ENCODE results near the gene EPB42.

DNA sequence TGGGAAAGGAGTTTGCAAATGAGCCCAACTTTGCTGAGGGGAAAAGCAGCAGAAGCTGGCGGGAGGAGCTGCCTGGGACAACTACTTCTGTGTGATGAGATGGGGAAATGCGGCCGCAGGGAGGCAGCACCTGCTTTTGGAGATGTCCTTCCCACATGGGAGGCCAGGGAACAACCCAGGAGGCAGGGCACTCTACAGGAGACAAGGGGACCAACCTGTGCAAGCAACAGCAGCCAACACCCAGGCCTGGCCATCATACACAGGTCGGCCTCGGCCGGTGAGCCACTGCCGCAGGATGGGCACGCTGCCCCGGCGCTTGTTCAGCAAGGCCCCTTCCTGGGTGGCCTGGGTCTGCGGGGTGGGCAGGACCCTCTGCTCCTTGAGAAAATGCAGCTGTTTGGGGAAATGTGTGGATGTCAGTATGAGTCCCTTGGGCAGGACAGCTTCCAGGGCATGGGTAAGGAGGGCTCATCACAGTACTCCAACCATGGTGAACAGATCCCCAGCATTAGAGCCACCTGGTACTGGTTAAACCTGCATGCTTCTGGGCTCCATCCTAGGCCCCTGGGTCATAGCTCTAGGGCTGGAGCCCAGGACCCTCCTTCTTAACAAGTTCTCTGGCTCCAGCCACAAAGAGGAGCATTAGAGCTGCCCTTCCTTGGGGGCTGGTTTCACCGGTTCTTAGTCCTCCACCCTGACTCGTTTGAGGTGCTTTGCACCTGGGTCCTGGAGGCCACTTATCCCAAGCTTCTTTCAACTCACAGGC, 11.6 kb downstream of the EPB42 start:
- TF ChIP-seq POLR2AphosphoS5 (IDR thresholded peaks at IDR 0.05; ENCODE audit: low read depth, low read length) (no peak), ZNF274 (IDR thresholded peaks at IDR 0.05; ENCODE audit: low read depth, low read length) (no peak), CBX3 (IDR thresholded peaks at IDR 0.05; ENCODE audit: low read depth) (no peak), POLR2A (IDR thresholded peaks at IDR 0.05; ENCODE audit: borderline replicate concordance, extremely low read depth, insufficient read depth, insufficient read length) (no peak), ZFX (IDR thresholded peaks at IDR 0.05) (no peak), CEBPB (IDR thresholded peaks at IDR 0.05; ENCODE audit: low read depth) (no peak), RAD21 (IDR thresholded peaks at IDR 0.05; ENCODE audit: low read depth) (peak; percentile 18; the same call in 1 of the 2 replicates), EZH2 (IDR thresholded peaks at IDR 0.05) (no peak), EZH2phosphoT487 (IDR thresholded peaks at IDR 0.05; ENCODE audit: borderline replicate concordance) (no peak), YY1 (IDR thresholded peaks at IDR 0.05; ENCODE audit: extremely low read depth, insufficient replicate concordance, low read depth, low read length) (no peak)
- TF ChIP-seq, protein P1, sequence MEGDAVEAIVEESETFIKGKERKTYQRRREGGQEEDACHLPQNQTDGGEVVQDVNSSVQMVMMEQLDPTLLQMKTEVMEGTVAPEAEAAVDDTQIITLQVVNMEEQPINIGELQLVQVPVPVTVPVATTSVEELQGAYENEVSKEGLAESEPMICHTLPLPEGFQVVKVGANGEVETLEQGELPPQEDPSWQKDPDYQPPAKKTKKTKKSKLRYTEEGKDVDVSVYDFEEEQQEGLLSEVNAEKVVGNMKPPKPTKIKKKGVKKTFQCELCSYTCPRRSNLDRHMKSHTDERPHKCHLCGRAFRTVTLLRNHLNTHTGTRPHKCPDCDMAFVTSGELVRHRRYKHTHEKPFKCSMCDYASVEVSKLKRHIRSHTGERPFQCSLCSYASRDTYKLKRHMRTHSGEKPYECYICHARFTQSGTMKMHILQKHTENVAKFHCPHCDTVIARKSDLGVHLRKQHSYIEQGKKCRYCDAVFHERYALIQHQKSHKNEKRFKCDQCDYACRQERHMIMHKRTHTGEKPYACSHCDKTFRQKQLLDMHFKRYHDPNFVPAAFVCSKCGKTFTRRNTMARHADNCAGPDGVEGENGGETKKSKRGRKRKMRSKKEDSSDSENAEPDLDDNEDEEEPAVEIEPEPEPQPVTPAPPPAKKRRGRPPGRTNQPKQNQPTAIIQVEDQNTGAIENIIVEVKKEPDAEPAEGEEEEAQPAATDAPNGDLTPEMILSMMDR (IDR thresholded peaks at IDR 0.05 in 2 of 3, conservative IDR thresholded peaks at IDR 0.05 in 1 of 3; ENCODE audit: borderline replicate concordance in 1 of 3, insufficient read depth in 1 of 3, low read depth in 2 of 3, low read length in 2 of 3), result 0 out of 6 replicates have a peak, but pooled peaks of 1 of the 3 experiments have one; percentile 8
- TF ChIP-seq, protein P2, sequence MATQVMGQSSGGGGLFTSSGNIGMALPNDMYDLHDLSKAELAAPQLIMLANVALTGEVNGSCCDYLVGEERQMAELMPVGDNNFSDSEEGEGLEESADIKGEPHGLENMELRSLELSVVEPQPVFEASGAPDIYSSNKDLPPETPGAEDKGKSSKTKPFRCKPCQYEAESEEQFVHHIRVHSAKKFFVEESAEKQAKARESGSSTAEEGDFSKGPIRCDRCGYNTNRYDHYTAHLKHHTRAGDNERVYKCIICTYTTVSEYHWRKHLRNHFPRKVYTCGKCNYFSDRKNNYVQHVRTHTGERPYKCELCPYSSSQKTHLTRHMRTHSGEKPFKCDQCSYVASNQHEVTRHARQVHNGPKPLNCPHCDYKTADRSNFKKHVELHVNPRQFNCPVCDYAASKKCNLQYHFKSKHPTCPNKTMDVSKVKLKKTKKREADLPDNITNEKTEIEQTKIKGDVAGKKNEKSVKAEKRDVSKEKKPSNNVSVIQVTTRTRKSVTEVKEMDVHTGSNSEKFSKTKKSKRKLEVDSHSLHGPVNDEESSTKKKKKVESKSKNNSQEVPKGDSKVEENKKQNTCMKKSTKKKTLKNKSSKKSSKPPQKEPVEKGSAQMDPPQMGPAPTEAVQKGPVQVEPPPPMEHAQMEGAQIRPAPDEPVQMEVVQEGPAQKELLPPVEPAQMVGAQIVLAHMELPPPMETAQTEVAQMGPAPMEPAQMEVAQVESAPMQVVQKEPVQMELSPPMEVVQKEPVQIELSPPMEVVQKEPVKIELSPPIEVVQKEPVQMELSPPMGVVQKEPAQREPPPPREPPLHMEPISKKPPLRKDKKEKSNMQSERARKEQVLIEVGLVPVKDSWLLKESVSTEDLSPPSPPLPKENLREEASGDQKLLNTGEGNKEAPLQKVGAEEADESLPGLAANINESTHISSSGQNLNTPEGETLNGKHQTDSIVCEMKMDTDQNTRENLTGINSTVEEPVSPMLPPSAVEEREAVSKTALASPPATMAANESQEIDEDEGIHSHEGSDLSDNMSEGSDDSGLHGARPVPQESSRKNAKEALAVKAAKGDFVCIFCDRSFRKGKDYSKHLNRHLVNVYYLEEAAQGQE (IDR thresholded peaks at IDR 0.05; ENCODE audit: low read depth), result no peak
- TF ChIP-seq, protein P3, sequence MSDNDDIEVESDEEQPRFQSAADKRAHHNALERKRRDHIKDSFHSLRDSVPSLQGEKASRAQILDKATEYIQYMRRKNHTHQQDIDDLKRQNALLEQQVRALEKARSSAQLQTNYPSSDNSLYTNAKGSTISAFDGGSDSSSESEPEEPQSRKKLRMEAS (IDR thresholded peaks at IDR 0.05), result no peak
- TF ChIP-seq, protein P4, sequence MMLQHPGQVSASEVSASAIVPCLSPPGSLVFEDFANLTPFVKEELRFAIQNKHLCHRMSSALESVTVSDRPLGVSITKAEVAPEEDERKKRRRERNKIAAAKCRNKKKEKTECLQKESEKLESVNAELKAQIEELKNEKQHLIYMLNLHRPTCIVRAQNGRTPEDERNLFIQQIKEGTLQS (IDR thresholded peaks at IDR 0.05), result no peak

Data from HCT116 (cell line).